LoVo (cell line): ENCODE measurements around the gene LUZP2.

ENCODE experiments used
- DNase-seq: peaks from one replicate; pipeline ENCODE4 v3.0.0-alpha.2; 2016; ENCODE audit warnings: low spot score

The LUZP2 gene

DNA sequence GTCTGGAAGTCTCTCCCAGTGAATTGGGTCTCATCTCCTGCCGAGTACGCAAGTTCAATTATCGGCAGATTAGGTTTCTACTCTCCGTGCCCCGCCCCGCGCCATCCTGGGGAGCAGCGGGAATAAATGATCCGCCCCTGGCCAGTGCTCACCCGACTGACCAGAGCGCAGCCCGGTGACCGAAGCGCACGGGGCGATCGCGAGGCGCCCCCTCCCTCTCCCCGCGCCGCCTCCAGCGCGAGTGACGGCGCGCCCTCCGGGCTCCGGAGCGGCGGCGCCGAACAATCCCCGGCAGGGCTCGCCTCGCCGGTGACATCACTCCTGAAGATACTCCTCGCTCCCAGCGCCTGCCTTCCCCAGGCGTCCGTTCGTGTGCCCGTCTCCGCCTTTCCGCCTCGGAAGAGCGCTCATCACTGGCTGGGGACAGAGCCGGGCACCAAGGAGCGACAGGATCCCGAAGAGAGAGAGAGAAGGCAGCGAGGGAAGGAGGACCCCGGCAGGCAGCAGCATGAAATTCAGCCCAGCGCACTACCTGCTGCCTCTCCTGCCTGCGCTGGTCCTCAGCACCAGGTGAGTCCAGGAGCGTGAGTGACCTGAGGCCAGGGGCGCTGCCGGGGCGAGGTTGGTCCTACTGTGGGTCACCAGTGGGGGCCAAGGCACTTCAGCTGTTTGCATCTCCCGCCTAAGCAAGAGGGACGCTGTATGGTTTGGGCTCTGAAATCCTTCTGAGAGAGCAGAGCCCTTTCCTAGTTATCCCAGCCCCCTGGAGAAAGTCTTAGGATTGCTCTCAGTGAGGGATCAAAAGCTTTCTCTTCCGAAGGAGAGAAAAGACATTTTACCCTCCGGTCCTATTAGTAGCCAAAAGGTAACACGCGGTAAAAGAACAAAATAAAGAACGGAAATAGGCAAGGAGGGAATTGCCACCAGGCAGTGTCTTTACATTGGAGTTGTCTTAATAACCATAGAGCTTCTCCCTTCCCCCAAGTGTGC is at the start of gene LUZP2:
LUZP2 (plus strand) TSS at position 318 of the 990 bp plus-strand sequence.
- no peak for DNase-seq

- no peak for DNase-seq
Measured at GRCh38 chr11:24453129-24453718, 43.6 kb upstream of the LUZP2 start.

DNA sequence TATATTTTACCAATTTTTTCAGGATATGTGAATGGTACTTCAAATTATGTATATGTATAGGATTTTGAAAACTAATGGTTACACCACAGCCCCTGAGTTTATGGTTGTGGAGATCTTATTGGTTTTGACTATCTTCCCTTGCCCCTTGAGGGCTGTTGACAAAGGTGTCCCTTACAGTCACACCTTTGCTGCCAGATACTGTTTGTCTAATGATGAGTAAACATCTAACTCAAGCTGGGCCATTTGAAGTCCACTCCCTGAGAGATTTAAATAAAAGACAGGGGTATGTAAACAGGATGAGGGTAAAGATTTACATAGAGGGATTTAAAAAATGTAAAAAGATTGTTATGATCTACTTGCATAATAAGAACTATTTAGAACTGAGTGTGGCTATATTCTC is 38.9 kb upstream of the LUZP2 start:
- no peak for DNase-seq

DNA sequence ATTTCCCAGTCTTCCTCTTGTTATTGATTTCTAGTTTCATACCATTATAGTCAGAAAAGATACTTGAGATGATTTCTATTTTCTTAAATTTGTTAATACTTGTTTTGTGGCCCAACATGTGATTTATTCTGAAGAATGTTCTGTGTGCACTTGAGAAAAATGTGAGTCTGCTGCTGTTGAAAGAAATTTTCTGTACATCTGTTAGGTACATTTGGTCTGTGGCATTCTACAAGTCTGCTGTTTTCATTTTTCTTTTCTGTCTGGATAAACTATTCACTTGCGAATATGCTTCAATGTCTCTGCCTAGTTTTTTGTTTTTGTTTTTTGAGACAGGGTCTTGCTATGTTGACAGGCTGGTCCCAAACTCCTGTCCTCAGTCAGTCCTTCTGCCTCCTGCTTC is 26.4 kb upstream of the LUZP2 start:
- DNase-seq, result no peak

GRCh38 chr11:24471084-24471483 is 25.8 kb upstream of the LUZP2 start:
- no peak for DNase-seq

- DNase-seq, result no peak
Measured at GRCh38 chr11:24478718-24479117, 18.1 kb upstream of the LUZP2 start.

GRCh38 chr11:24489477-24489876 is 7.4 kb upstream of the LUZP2 start:
- no peak for DNase-seq

DNA sequence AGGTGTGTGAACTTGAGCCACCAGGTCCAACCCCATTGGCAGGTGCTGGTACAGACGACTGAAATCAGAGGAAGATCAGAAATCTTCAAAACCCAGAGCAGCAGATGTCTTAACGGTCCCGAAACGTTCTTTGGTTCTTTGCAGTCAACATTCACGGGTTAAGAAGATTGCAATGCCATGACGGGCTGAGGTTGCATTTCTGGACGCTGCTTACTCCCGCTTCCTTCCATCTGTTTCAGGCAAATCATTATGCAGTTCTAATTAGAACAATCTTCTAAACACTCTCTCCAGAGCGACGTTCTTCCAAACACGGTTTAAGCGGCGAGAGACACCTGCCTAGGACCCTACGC is 492 bp upstream of the LUZP2 start:
- DNase-seq, result no peak

DNA sequence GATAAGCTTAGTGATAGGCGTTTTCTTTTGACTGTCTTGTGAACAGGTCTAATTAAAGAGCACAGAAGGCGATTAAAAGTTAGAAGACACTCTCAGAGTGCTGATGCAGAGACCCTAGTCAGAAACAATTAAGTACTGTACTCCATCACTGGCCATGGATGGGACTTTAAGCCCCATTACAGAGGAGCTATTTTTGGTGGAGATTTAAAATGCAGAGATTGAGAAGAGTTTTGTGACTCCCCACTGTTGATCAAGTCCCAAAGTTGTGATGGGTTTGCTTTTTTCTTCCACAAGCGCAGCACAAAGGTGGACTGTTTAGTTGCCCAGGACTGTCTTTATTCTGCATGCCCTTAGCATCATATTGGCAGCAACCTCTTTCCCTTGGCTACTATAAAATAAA is 978 bp downstream of the LUZP2 start:
- DNase-seq, result no peak

- DNase-seq, result no peak
Measured at GRCh38 chr11:24502425-24502824, 5.6 kb downstream of the LUZP2 start.

DNA sequence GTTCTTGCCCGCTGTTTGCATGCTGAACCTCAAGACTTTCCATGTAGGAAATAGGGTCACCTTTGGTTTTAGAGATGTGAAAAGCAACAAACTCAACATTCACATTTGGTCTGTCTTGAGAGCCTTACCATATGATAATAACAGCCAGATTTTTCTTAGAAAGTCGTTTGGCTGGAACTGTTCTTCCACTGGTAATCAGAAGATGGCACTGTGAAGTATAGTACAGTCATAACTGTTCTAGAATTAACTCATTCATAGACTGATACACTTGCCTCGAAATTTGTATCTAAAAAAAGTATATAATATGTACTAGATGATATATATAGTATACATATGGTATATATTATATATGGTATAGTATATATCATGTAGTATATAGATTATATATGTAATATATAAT is 12.3 kb downstream of the LUZP2 start:
- DNase-seq, result no peak

DNA sequence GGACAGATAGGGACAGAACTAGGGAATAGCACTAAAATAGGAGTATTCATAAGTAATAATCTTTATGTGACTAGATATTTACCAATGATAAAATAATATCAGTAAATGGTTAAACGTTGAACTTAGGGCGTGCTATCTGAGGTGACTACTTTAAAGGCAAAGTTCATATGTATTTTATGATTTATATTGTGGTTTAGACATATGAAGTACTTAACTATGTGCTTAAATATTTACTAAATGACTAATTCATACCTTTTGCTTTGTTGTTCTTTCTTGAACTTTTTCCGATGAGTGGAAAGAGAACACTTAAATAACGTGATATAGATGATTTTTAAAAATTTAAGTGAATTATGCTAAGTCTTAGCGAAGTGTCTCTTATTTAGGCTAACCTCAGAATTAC is 14.7 kb downstream of the LUZP2 start:
- DNase-seq, result no peak

GRCh38 chr11:24513479-24514218 is 16.8 kb downstream of the LUZP2 start:
- no peak for DNase-seq

- DNase-seq, result no peak
Measured at GRCh38 chr11:24514219-24514594, 17.4 kb downstream of the LUZP2 start.

- no peak for DNase-seq
Measured at GRCh38 chr11:24515632-24516031, 18.8 kb downstream of the LUZP2 start.

GRCh38 chr11:24516638-24517037 is 19.8 kb downstream of the LUZP2 start:
- DNase-seq, result no peak

- no peak for DNase-seq
Measured at GRCh38 chr11:24521601-24522000, 24.7 kb downstream of the LUZP2 start.

- DNase-seq, result no peak
Measured at GRCh38 chr11:24524156-24524555, 27.3 kb downstream of the LUZP2 start.

DNA sequence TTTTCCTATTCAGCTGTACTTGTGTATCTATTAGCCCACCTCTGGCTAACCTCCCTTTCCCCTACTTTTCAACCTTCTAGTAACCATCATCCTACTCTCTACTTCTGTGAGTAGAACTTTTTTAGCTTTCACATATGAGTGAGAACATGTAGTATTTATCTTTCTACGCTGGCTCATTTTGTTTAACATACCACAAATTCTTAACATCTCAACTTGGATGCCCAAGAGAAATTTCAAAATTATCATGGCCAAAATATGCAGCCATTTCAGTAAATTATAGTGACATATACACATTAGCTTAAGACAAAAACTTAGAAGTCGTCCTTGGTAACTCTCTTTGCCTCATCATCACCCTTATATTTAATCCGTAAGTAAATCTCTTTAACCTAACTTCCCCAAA is 34.7 kb downstream of the LUZP2 start:
- DNase-seq, result no peak

DNA sequence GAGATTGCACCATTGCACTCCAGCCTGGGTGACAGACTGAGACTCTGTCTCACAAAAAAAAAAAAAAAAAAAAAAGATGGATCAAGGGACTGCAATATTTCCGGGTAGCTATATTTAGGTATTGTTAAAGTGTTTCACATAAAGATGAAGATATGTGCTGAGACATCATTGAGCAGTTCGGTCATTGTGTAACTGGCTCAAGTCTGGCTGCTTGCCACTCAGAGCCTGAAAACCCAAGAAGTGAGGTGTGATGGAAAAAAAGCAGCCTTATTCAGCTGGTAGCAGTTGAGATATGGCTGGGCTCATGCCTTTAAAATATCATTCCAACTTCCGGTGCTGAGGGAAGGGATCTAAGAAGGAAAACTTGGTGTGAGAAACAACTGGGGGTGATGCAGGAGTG is 46.9 kb downstream of the LUZP2 start:
- DNase-seq, result no peak

- DNase-seq, result no peak
Measured at GRCh38 chr11:24556693-24557092, 59.8 kb downstream of the LUZP2 start.

- DNase-seq, result no peak
Measured at GRCh38 chr11:24559315-24559714, 62.5 kb downstream of the LUZP2 start.

DNA sequence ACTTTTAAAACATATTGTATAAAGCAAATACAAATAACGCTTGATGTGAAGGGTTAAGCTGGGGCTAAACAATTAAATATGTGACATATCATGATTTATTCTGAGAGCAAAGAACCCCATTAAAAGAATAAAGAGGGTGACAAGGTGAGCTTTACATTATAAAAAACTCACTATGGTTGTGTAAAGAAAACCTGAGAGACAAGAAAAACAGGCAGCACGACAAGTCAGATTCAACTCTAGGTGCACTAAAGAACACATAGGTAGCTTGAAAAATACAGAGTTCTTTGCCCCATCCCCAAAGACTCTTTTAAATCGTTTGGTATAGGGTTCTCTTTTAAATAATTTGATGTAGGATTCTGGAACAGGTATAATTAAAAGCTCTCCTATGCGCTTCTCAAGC is 63.5 kb downstream of the LUZP2 start:
- no peak for DNase-seq
